Neural cell (in vitro differentiated cells): ENCODE results near the gene RNF227. TPM values are rescaled to one million over a fixed set of nuclear protein-coding genes. Genes with fewer than 3 reads are reported as not detected.

Source experiments
- H2AFZ ChIP-seq: fragments of 200-600, 300-800 bp; sonication (generic), shearing (Covaris generic); 2 replicates; pipeline ENCODE4 v1.6.0; 2014; ENCODE audit warnings: low read depth, mild to moderate bottlenecking, antibody characterized with exemption, low read length, moderate library complexity
- H3F3A ChIP-seq: fragments of 200-600 bp; shearing (Covaris generic); 2 replicates; pipeline ENCODE4 v1.6.1; 2016; ENCODE audit warnings: mild to moderate bottlenecking, moderate library complexity, mixed read lengths, antibody characterized with exemption, low read length; ENCODE audit not compliant: insufficient read depth, poor library complexity, severe bottlenecking
- H3K27ac ChIP-seq: fragments of 200-600, 300-800 bp; sonication (generic), shearing (Covaris generic); 2 replicates; pipeline ENCODE4 v1.5.1; 2014; ENCODE audit warnings: mild to moderate bottlenecking, low read length, moderate library complexity
- H3K27me3 ChIP-seq: fragments of 300-800, 200-600 bp; sonication (generic), shearing (Covaris generic); 2 replicates; pipeline ENCODE4 v1.6.0; 2014; ENCODE audit warnings: mild to moderate bottlenecking, low read depth, low read length, moderate library complexity; ENCODE audit not compliant: insufficient read depth
- H3K36me3 ChIP-seq: fragments of 300-800, 200-600 bp; sonication (generic), shearing (Covaris generic); 2 replicates; pipeline ENCODE4 v1.5.1; 2014; ENCODE audit warnings: mild to moderate bottlenecking, antibody characterized with exemption, low read length, moderate library complexity; ENCODE audit not compliant: insufficient read depth
- H3K4me2 ChIP-seq: fragments of 300-800, 200-600 bp; sonication (generic), shearing (Covaris generic); 2 replicates; pipeline ENCODE4 v1.6.0; 2014; ENCODE audit warnings: mild to moderate bottlenecking, low read length
- H3K4me3 ChIP-seq: fragments of 300-800, 200-600 bp; sonication (generic), shearing (Covaris generic); 2 replicates; pipeline ENCODE4 v1.5.1; 2014; ENCODE audit warnings: mild to moderate bottlenecking, low read length, moderate library complexity
- H3K79me2 ChIP-seq: fragments of 200-600 bp; shearing (Covaris generic); replicated peaks from 2 replicates; pipeline ENCODE4 v1.6.0; 2014; ENCODE audit warnings: mild to moderate bottlenecking, low read length, moderate library complexity; ENCODE audit not compliant: insufficient read depth
- H3K9ac ChIP-seq: fragments of 300-800, 200-600 bp; sonication (generic), shearing (Covaris generic); 2 replicates; pipeline ENCODE4 v1.6.1; 2016; ENCODE audit warnings: mild to moderate bottlenecking, low read length, mixed read lengths
- H3K9me2 ChIP-seq: fragments of 200-600 bp; shearing (Covaris generic); 2 replicates; pipeline ENCODE4 v1.6.1; 2016; ENCODE audit warnings: mild to moderate bottlenecking, low read length, mixed read lengths; ENCODE audit not compliant: insufficient read depth
- H3K9me3 ChIP-seq: fragments of 200-600, 300-800 bp; sonication (generic), shearing (Covaris generic); 2 replicates; pipeline ENCODE4 v1.6.1; 2016; ENCODE audit warnings: mild to moderate bottlenecking, mixed run types, low read length, moderate library complexity, mixed read lengths
- H4K20me1 ChIP-seq: fragments of 200-600 bp; shearing (Covaris generic); 2 replicates; pipeline ENCODE4 v1.6.1; 2016; ENCODE audit warnings: mild to moderate bottlenecking, mixed run types; ENCODE audit not compliant: insufficient read depth
- EP300 ChIP-seq: fragments of 450-650 bp; conservative IDR thresholded peaks from 2 replicates; pipeline ENCODE4 v1.6.1; 2014; ENCODE audit warnings: antibody characterized with exemption, mild to moderate bottlenecking, moderate library complexity; ENCODE audit not compliant: poor library complexity, severe bottlenecking
- EZH2 ChIP-seq: fragments of 200-600, 300-800 bp; shearing (Covaris generic), sonication (generic); IDR thresholded peaks from 2 replicates; pipeline ENCODE4 v1.6.1; 2014; ENCODE audit warnings: antibody characterized with exemption, low read length, borderline replicate concordance, mild to moderate bottlenecking; ENCODE audit not compliant: insufficient read depth, poor library complexity, severe bottlenecking
- MXI1 ChIP-seq: fragments of 450-650 bp; conservative IDR thresholded peaks from 2 replicates; pipeline ENCODE4 v1.6.1; 2014; ENCODE audit warnings: antibody characterized with exemption, mild to moderate bottlenecking; ENCODE audit not compliant: poor library complexity, severe bottlenecking
- POLR2AphosphoS5 ChIP-seq: IDR thresholded peaks from 2 replicates; pipeline ENCODE4 v1.6.1; 2012
- RAD21 ChIP-seq: fragments of 450-650 bp; conservative IDR thresholded peaks from 2 replicates; pipeline ENCODE4 v1.6.1; 2014; ENCODE audit warnings: antibody characterized with exemption, mild to moderate bottlenecking, moderate library complexity
- SMC3 ChIP-seq: fragments of 450-650 bp; conservative IDR thresholded peaks from 2 replicates; pipeline ENCODE4 v1.6.1; 2014; ENCODE audit warnings: antibody characterized with exemption, mild to moderate bottlenecking, moderate library complexity; ENCODE audit not compliant: poor library complexity
- TAF1 ChIP-seq: IDR thresholded peaks from 2 replicates; pipeline ENCODE4 v1.6.1; 2012; ENCODE audit warnings: low read depth
- polyA plus RNA-seq: library from polyadenylated mRNA; depleted of rRNA; stranded (reverse); fragments of >200 nt; gene quantifications from 2 replicates; pipeline ENCODE4 v1.2.3, GENCODE V29; 2014
- TF ChIP-seq, protein P1 (sequence below): fragments of 450-650 bp; IDR thresholded peaks from 2 replicates; pipeline ENCODE4 v1.5.1; 2014; ENCODE audit warnings: antibody characterized with exemption, mild to moderate bottlenecking, moderate library complexity; ENCODE audit not compliant: poor library complexity, severe bottlenecking
- TF ChIP-seq, protein P2 (sequence below): IDR thresholded peaks from 2 replicates; pipeline ENCODE4 v1.6.1; 2012; ENCODE audit warnings: borderline replicate concordance

The RNF227 gene
- polyA plus RNA-seq, 1 donor from 2014 or later: 69.9 TPM

DNA sequence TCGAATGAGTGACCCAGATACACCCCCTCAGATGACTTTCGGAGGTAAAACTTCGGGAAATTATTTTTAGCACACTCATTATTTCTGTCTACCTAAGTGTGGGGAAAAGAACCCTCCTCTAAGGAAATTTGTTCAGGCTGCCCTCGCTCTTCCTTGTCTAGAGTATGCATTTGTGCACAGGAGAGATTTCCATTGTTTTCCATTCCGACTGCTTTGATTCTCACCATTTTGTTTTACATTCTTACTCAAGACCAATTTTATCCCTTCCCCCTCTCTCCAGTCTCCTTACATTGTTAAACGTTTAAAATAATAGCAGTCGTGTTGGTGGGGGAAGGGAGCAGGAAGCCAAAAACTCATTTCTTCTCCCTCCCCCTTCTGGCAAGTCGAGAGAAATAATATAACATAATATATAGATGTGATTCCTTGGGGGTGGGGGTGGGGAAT lies 29.0 kb downstream of the RNF227 start:
- peaks cover 12% of the 10 kb centered on the region for H3F3A ChIP-seq
- no peak overlapping the region for H2AFZ ChIP-seq
- peak; percentile 64 for TF ChIP-seq POLR2AphosphoS5
- TF ChIP-seq, protein P1, sequence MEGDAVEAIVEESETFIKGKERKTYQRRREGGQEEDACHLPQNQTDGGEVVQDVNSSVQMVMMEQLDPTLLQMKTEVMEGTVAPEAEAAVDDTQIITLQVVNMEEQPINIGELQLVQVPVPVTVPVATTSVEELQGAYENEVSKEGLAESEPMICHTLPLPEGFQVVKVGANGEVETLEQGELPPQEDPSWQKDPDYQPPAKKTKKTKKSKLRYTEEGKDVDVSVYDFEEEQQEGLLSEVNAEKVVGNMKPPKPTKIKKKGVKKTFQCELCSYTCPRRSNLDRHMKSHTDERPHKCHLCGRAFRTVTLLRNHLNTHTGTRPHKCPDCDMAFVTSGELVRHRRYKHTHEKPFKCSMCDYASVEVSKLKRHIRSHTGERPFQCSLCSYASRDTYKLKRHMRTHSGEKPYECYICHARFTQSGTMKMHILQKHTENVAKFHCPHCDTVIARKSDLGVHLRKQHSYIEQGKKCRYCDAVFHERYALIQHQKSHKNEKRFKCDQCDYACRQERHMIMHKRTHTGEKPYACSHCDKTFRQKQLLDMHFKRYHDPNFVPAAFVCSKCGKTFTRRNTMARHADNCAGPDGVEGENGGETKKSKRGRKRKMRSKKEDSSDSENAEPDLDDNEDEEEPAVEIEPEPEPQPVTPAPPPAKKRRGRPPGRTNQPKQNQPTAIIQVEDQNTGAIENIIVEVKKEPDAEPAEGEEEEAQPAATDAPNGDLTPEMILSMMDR: peak; percentile 51
- no peak for TF ChIP-seq EZH2
- no peak for TF ChIP-seq MXI1
- peak; percentile 61 for TF ChIP-seq TAF1
- peak; percentile 45 for TF ChIP-seq RAD21
- TF ChIP-seq EP300: peak; percentile 83
- TF ChIP-seq, protein P2, sequence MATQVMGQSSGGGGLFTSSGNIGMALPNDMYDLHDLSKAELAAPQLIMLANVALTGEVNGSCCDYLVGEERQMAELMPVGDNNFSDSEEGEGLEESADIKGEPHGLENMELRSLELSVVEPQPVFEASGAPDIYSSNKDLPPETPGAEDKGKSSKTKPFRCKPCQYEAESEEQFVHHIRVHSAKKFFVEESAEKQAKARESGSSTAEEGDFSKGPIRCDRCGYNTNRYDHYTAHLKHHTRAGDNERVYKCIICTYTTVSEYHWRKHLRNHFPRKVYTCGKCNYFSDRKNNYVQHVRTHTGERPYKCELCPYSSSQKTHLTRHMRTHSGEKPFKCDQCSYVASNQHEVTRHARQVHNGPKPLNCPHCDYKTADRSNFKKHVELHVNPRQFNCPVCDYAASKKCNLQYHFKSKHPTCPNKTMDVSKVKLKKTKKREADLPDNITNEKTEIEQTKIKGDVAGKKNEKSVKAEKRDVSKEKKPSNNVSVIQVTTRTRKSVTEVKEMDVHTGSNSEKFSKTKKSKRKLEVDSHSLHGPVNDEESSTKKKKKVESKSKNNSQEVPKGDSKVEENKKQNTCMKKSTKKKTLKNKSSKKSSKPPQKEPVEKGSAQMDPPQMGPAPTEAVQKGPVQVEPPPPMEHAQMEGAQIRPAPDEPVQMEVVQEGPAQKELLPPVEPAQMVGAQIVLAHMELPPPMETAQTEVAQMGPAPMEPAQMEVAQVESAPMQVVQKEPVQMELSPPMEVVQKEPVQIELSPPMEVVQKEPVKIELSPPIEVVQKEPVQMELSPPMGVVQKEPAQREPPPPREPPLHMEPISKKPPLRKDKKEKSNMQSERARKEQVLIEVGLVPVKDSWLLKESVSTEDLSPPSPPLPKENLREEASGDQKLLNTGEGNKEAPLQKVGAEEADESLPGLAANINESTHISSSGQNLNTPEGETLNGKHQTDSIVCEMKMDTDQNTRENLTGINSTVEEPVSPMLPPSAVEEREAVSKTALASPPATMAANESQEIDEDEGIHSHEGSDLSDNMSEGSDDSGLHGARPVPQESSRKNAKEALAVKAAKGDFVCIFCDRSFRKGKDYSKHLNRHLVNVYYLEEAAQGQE: peak; percentile 70
- peak; percentile 56 for TF ChIP-seq SMC3
- peak overlapping the region; percentile 99 for H3K27ac ChIP-seq
- no peaks in the 10 kb centered on the region for H3K36me3 ChIP-seq
- H4K20me1 ChIP-seq: no peaks in the 10 kb centered on the region
- no peaks in the 10 kb centered on the region for H3K9me3 ChIP-seq
- H3K4me2 ChIP-seq: peak overlapping the region; percentile 93
- peak overlapping the region; percentile 100 for H3K9ac ChIP-seq
- peak overlapping the region; percentile 100 for H3K4me3 ChIP-seq
- H3K27me3 ChIP-seq: no peaks in the 10 kb centered on the region
- H3K9me2 ChIP-seq: no peaks in the 10 kb centered on the region
- H3K79me2 ChIP-seq: peaks cover 61% of the 10 kb centered on the region

DNA sequence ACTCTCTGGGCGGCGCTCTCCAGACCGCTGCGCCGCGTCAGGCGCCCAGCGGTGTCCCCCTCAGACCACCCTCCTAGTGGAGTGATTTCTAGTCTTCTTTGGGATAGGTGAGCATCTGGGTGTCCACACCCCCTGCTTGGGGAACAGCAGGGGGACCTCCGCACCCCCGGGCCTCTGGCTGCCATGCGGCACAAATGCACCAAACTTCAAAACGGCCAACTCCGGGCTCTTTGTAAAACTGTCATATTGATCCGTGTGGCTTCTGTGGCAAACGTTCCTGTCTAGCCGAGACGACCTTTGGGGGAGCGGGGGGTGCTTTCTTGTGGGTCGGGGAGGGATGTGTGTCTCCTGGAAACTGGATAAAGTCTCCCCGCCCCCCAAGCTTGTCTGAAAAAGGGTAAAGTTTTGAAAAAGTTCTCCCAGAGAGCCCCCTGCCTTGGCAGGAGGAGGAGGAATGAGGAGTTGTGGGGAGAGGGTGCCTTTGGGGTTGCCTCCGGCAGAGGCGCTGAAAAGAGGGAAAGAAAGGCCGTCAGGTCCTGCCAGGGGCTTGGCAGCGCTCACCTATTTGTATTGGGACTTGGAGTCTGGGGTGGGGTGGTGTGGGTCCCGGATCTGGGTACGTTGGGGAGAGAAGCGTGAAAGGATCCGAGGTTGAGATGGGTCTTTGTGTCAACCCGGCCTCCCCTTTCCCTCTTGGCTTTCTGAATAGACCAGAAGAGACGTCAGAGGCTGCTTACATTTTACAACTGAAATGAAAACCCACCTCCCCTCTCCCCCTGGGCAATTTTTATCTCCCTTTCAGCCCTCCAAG lies 29.7 kb downstream of the RNF227 start:
- Histone ChIP-seq H3K4me3 (peak overlapping the region; percentile 100), H3K9ac (peak overlapping the region; percentile 100), H2AFZ (no peak overlapping the region), H3K9me2 (no peaks in the 10 kb centered on the region), H3K4me2 (peak overlapping the region; percentile 93), H3K27ac (peak overlapping the region; percentile 99), H3K27me3 (no peaks in the 10 kb centered on the region), H3F3A (peaks cover 12% of the 10 kb centered on the region), H3K79me2 (peaks cover 60% of the 10 kb centered on the region), H3K36me3 (no peaks in the 10 kb centered on the region), H3K9me3 (no peaks in the 10 kb centered on the region), H4K20me1 (no peaks in the 10 kb centered on the region)
- TF ChIP-seq EP300: no peak
- peak; percentile 58 for TF ChIP-seq MXI1
